GM20000 (cell line): Measurements from ENCODE around the gene COL11A2.

Experiments used
- DNase-seq: peaks from one replicate; pipeline ENCODE4 v3.0.0; 2012; ENCODE audit warnings: low spot score
- CTCF ChIP-seq: IDR thresholded peaks from 2 replicates; pipeline ENCODE4 v1.5.1; 2012; ENCODE audit warnings: mild to moderate bottlenecking, control low read depth; ENCODE audit errors: extremely low read depth, missing control alignments

Gene COL11A2

DNA sequence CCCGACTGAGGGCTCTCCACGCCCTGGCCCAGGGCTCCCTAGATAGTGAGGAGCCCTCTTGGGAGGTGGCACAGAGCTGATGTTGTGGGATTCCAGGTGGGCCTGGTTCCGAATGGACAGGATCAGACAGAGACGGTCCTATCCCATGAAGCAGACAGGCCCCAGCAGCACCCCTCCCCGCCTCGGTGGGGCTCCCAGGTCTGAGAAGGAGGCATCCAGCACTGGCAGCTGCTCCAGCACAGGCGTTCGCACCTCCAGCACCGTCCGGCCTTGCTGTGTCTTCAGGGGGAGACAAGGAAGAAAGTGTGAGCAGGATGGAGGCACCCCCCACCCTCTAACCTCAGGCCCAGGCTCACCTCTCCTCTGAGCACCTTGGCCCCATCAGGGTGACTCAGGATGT lies 28.7 kb downstream of the COL11A2 start:
- no peak for DNase-seq
- TF ChIP-seq CTCF = no peak

- peak; percentile 90 for DNase-seq
- TF ChIP-seq CTCF = peak; percentile 93
Measured at GRCh38 chr6:33161354-33162331, 30.6 kb downstream of the COL11A2 start.

GRCh38 chr6:33160728-33161344 lies 31.4 kb downstream of the COL11A2 start:
- DNase-seq = no peak
- TF ChIP-seq CTCF = no peak

DNA sequence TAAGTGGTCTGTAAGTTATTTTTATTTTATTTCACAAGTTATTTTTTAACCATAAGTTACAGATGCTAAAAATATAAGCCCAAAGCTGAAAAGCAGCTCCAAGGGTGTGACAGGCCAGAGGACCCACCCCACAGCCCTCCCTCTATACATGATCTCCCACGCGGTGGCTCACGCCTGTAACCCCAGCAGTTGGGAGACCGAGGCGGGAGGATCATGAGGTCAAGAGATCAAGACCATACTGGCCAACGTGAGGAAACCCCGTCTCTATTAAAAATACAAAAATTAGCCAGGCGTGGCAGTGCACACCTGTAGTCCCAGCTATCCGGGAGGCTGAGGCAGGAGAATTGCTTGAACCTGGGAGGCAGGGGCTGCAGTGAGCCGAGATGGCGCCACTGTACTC lies 32.2 kb downstream of the COL11A2 start:
- no peak for TF ChIP-seq CTCF
- no peak for DNase-seq

- DNase-seq = no peak
- no peak for TF ChIP-seq CTCF
Measured at GRCh38 chr6:33156964-33157363, 35.3 kb downstream of the COL11A2 start.

- TF ChIP-seq CTCF = no peak
- DNase-seq = no peak
Measured at GRCh38 chr6:33156561-33156960, 35.7 kb downstream of the COL11A2 start.

DNA sequence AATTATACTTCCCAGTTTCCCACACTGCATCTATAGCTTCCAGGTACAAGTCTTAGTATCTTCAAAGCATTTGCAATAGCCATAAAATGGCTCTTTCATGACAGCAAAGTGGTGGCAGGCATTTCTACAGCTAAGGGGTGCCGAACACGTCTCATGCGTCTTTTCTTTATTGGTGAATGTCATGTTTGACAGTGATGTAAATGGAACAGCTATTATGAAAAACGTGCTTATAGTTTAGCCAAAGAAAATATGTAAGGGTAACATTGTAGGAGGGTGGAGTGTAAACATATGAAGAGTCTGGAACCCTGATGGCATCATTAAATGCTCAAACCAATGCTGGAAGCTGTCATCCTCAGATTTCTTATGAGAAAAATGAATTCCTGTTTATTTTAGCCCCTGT lies 37.9 kb downstream of the COL11A2 start:
- no peak for TF ChIP-seq CTCF
- DNase-seq = no peak
